ENCODE measurements around the gene EFCAB6. TPM values are rescaled to one million over a fixed set of nuclear protein-coding genes. Genes with fewer than 3 reads are reported as not detected.

The EFCAB6 gene
- total RNA-seq, 1 experiment from 2014 or later, result 0.40 TPM

DNA sequence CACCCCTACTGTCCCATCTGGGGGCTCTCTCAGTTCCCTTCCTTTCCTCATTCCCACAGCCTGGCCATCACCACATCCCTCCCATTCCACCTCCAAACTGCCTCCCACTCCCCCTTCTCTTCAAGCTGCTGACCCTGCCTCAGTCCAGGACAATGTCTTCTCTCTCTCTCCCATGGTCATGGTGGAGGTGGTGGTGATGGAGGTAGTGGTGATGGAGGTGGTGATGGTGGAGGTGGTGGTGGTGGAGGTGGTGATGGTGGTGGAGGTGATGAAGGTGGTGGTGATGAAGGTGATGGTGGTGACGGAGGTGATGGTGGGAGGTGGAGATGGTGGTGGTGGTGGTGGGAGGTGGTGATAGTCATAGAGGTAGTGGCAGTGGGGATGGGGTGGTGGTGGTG is 313.2 kb downstream of the EFCAB6 start:
- BruUV-seq (replicated peaks), result no TSS peak
- H3K27me3 Mint-ChIP-seq (ENCODE audit: insufficient read depth, unreplicated experiment), result no peaks in the 10 kb centered on the region
- TF ChIP-seq, protein P1, sequence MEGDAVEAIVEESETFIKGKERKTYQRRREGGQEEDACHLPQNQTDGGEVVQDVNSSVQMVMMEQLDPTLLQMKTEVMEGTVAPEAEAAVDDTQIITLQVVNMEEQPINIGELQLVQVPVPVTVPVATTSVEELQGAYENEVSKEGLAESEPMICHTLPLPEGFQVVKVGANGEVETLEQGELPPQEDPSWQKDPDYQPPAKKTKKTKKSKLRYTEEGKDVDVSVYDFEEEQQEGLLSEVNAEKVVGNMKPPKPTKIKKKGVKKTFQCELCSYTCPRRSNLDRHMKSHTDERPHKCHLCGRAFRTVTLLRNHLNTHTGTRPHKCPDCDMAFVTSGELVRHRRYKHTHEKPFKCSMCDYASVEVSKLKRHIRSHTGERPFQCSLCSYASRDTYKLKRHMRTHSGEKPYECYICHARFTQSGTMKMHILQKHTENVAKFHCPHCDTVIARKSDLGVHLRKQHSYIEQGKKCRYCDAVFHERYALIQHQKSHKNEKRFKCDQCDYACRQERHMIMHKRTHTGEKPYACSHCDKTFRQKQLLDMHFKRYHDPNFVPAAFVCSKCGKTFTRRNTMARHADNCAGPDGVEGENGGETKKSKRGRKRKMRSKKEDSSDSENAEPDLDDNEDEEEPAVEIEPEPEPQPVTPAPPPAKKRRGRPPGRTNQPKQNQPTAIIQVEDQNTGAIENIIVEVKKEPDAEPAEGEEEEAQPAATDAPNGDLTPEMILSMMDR (IDR thresholded peaks at IDR 0.05; ENCODE audit: unreplicated experiment), result no peak
- H3K4me3 Mint-ChIP-seq (ENCODE audit: unreplicated experiment), result no peak overlapping the region
- POLR2A ChIA-PET, result no interaction called here
- H3K27ac Mint-ChIP-seq (ENCODE audit: low read depth, unreplicated experiment), result no peak overlapping the region
- H3K4me1 Mint-ChIP-seq (ENCODE audit: insufficient read depth, unreplicated experiment), result no peaks in the 10 kb centered on the region
- H3K9me3 Mint-ChIP-seq (ENCODE audit: unreplicated experiment), result no peaks in the 10 kb centered on the region
- CTCF ChIA-PET, result interaction anchor here (0.6 kb wide), 1 partner anchor 348 kb away, joined by 5 read pairs; no protein-coding TSS in a partner anchor
- no peak for DNase-seq (ENCODE audit: unreplicated experiment)
- H3K36me3 Mint-ChIP-seq (ENCODE audit: insufficient read depth, unreplicated experiment), result no peaks in the 10 kb centered on the region
- intact Hi-C loops (cut with micrococcal nuclease), result no loop called here

DNA sequence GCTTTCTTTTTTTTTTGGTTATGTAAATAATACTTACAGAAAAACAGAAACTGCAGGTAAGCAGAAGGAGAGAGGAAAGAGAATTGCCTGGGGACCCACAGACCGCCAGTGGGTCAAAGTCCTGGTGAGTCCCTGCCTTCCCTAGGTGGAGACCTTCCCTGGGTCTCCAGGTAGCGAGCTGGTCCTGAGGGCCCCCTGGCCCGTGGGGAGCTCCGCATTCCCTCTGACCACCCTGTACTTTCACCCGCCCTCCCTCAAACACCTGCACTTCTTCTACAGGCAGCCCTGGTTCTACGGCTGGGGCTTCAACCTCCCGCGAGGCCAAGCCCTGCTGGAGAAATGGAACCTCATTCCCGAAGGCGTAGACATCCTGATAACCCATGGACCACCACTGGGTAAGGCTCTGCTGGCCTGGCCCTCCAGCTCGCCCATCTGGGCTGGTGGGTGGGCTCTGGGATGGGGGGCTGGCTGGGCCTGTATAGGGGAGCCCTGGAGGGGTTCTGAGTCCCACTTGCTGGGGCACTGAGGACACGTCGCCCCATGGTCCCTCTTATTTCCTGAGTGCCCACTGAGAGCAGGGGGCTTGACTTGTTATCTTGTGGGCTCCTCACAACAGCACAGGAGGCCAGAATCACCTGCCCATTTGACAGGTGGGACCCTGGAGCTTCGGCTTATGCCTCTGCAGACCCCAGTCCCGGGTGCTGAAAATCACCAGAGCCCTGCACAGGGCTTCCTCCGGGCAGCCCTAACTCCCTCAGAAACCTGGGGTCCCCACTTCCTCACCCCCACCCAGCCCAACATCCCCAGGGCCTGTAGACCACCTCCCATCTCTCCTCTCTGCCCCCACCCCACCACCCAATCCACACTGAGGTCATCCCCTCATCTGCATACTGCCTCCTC is 313.9 kb downstream of the EFCAB6 start:
- Mint-ChIP-seq H3K36me3 (ENCODE audit: insufficient read depth, unreplicated experiment) (no peaks in the 10 kb centered on the region), H3K4me3 (ENCODE audit: unreplicated experiment) (no peak overlapping the region), H3K27me3 (ENCODE audit: insufficient read depth, unreplicated experiment) (no peaks in the 10 kb centered on the region), H3K4me1 (ENCODE audit: insufficient read depth, unreplicated experiment) (no peaks in the 10 kb centered on the region), H3K9me3 (ENCODE audit: unreplicated experiment) (no peaks in the 10 kb centered on the region), H3K27ac (ENCODE audit: low read depth, unreplicated experiment) (no peak overlapping the region)
- intact Hi-C loops (cut with micrococcal nuclease), result no loop called here
- TF ChIP-seq, protein P1 (IDR thresholded peaks at IDR 0.05; ENCODE audit: unreplicated experiment), result no peak
- no TSS peak for BruUV-seq (replicated peaks)
- no peak for DNase-seq (ENCODE audit: unreplicated experiment)
- POLR2A ChIA-PET, result interaction anchor here (0.6 kb wide), 1 partner anchor 14 kb away, joined by 3 read pairs; no protein-coding TSS in a partner anchor
- CTCF ChIA-PET, result interaction anchor here (0.6 kb wide), 1 partner anchor 348 kb away, joined by 5 read pairs; no protein-coding TSS in a partner anchor

DNA sequence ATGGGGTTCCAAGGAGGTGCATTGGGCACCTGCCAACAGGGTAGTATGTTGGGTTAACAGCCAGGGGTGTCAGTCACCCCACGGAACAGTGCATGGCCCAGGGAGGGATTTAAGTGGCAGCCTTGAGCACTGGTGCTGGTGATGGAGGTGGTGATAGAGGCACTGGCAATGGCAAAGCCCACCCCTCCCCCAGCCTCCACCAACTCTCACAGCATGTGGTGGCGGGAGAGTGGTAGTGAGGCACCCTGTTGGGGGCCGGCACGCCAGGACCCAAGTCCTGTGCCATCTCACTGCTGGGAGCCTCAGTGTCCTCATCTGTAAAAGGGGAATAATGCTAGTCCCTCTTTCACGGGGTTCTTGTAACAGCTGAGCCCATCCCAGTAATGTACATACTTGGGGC is 318.8 kb downstream of the EFCAB6 start:
- Mint-ChIP-seq H3K36me3 (ENCODE audit: insufficient read depth, unreplicated experiment) (no peaks in the 10 kb centered on the region), H3K9me3 (ENCODE audit: unreplicated experiment) (peaks cover 14% of the 10 kb centered on the region), H3K4me3 (ENCODE audit: unreplicated experiment) (no peak overlapping the region), H3K27me3 (ENCODE audit: insufficient read depth, unreplicated experiment) (no peaks in the 10 kb centered on the region), H3K27ac (ENCODE audit: low read depth, unreplicated experiment) (no peak overlapping the region), H3K4me1 (ENCODE audit: insufficient read depth, unreplicated experiment) (no peaks in the 10 kb centered on the region)
- TF ChIP-seq, protein P1 (IDR thresholded peaks at IDR 0.05; ENCODE audit: unreplicated experiment), result no peak
- intact Hi-C loops (cut with micrococcal nuclease), result no loop called here
- DNase-seq (ENCODE audit: unreplicated experiment), result no peak
- ChIA-PET POLR2A (no interaction called here), CTCF (no interaction called here)
- BruUV-seq (replicated peaks), result no TSS peak

DNA sequence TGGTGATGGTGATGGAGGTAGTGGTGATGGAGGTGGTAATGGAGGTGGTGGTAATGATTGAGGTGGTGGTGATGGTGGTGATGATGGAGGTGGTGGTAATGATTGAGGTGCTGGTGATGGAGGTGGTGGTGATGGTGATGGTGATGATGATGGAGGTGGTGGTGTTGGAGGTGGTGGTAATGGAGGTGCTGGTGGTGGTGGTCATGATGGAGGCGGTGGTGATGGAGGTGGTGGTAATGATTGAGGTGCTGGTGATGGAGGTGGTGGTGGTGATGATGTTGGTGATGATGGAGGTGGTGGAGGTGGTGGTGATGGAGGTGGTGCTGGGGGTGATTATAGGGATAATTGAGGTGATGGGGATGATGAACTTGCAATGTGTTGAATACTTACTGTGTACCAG is 320.4 kb downstream of the EFCAB6 start:
- Mint-ChIP-seq H3K27me3 (ENCODE audit: insufficient read depth, unreplicated experiment) (no peaks in the 10 kb centered on the region), H3K4me1 (ENCODE audit: insufficient read depth, unreplicated experiment) (no peaks in the 10 kb centered on the region), H3K4me3 (ENCODE audit: unreplicated experiment) (no peak overlapping the region), H3K27ac (ENCODE audit: low read depth, unreplicated experiment) (no peak overlapping the region), H3K9me3 (ENCODE audit: unreplicated experiment) (peaks cover 14% of the 10 kb centered on the region), H3K36me3 (ENCODE audit: insufficient read depth, unreplicated experiment) (no peaks in the 10 kb centered on the region)
- DNase-seq (ENCODE audit: unreplicated experiment), result no peak
- POLR2A ChIA-PET, result no interaction called here
- CTCF ChIA-PET, result no interaction called here
- TF ChIP-seq, protein P1 (IDR thresholded peaks at IDR 0.05; ENCODE audit: unreplicated experiment), result no peak
- intact Hi-C loops (cut with micrococcal nuclease), result no loop called here
- BruUV-seq (replicated peaks), result no TSS peak

All from MCF 10A (cell line).